HG03103 (cell line): ENCODE results near the gene SLC5A3.

Source experiments
- ATAC-seq: cut with Tn5 transposase; IDR thresholded peaks from one replicate; pipeline ENCODE4 v1.9.1; 2021; ENCODE audit warnings: low read depth; ENCODE audit not compliant: unreplicated experiment

SLC5A3 gene

DNA sequence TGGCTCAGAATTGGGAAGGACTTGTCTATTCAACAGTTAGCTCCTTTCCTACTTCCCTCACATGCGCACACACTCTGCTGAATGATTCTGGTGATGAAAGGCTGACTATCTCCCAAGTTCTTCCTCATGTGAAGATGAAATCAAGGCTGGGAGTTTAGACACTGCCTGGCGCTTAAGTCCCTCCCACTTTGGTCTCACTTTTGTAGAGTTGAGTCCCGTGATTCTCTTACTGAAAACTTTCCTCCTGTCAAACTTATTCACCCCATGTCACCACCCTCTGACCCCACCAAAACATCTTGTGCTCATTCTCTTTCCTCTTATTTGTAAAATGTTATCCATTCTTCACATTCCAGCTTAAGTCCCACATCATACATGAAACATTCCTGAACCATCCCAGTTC, 8.4 kb upstream of the SLC5A3 start:
- no peak for ATAC-seq

DNA sequence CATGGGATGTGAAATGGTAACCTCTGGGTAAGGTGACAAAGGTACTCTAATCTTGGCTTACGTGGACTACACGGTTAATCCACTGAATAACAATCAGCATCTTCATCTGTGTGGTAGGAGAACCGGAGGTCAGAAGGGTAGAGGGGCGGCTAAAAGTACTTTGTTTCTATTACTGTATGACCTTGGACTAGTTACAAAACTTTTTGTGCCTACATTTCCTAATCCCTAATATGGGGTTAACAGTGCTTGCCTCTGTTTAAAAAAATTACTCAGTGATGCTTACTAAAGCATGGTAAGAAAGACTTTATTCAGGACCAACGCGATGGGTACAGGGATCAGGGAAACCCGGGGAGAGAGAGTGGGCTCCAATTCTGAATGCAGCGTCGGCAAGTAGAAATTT, 1.7 kb upstream of the SLC5A3 start:
- no peak for ATAC-seq

DNA sequence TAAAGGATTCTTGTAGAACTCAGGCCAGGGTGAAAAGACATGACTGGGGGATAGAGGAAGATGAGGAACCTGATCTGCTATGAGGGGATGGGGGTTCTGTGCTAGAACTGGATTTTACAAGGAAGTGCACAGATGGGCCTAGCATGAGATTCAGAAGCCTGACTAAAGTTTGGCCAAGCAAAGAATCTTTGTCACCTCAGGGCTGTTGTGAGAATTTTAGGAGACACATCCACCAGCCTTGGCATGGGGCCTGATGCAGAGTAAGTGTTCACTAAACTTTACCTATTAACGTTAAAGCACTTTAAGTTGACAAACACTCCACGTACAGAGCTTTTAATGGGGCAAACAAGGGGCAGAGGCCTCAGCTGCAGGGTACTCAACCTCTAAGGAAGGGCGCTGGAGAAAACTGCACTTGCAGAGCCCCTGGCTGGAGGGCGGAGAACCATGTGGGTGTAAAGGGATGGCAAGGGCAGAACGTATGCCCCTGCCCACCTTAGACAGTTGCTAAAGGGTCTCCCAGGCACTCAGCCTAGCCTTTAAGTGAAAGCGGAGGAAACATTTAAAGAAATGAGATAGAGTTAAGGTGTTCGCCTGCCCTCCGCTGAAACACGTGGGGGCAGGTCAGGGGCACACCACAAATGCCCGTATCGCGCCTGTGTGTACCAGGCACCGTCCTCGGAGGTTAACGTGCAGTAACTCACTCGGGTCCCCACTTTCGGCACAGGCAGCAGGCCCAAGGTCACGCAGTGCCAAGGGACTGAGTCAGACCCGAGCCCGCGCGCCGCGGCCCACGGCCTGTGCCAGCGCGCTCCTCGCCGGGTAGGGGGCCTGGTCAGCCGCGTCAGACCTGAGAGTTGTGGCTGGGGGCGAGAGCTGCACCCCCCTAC, 990 bp upstream of the SLC5A3 start:
- no peak for ATAC-seq

- peak; percentile 38 for ATAC-seq
These were observed 438 bp downstream of the SLC5A3 start for GRCh38 chr21:34073749-34074282.

DNA sequence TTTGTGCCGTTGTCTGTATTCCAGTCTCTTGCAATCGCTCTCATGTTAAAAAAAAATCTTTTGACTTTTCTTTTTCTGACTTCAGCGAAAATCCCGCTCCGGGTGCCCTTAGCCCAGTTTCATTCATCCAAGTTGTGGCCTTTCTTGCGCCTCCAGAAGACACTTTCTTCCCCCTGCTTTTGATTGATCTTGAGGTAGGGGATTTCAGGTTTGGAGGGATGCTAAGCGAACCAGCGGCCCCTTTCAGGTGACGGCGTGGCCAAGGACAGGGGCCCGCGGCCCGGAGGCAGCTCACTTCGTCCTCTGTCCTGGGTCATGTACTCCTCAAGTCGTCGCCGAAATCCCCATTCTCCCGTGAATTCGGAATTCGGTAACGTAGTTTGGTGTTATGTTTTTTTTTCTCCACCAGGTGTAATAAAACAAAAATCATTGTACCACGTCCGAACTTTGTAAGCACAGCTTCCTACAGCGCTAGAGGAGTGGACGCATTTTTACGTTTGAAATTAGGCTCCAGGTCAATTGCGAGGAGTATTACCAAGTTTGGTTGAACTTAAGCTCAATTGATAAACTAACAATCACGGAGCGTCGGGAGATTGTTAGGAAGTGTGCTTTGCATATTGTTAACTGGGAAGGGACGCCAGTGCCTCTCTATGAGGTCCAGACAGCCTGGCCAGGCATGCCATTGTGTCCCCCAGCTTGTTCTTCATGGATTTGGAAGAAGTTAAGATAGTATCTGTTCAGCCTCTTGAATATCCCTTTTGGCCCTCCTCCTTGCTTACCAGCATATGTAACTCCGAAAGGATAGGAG, 1.1 kb downstream of the SLC5A3 start:
- ATAC-seq = no peak

- no peak for ATAC-seq
These were observed 1.7 kb downstream of the SLC5A3 start for GRCh38 chr21:34075091-34075425.

GRCh38 chr21:34075760-34076660, 2.6 kb downstream of the SLC5A3 start:
- no peak for ATAC-seq

GRCh38 chr21:34076835-34077234, 3.5 kb downstream of the SLC5A3 start:
- no peak for ATAC-seq

DNA sequence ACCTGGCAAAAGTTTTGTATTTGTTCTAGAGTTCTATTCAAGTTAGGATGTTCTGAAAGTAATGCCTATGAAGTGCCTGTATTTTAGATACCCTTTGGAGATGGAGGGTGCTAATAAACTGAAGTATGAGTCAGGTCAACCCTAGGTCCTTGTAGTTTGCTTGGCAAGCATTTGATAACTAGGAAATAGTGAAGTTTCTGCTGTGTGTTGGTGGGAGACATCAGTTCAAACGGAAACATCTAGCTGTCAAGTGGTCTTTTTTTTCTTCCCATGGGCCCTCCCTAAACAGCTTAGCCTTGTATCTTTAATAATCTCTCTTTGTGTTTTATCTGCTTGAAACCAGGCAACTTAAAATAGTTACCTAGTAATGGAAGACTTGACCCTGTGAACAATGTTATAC, 4.5 kb downstream of the SLC5A3 start:
- ATAC-seq = no peak

DNA sequence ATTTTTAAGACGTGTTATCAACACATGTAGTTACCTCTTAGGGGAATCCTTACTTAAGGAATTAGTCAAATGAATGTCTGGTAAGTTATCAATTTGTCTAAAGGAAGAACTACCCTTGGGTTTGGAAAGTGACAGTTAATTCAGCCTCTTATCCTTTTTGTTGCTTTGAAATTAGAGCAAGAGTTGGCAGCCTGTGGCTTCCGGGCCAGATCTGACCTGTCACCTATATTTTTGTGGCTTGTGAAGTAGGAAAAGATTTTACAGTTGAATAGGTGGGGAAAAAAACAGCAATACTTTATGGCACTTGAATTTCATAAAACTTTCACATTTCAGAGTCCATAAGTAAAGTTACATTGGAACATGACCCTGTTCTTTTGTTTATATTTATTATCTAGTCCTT, 5.5 kb downstream of the SLC5A3 start:
- ATAC-seq = no peak

- ATAC-seq = no peak
These were observed 7.3 kb downstream of the SLC5A3 start for GRCh38 chr21:34080710-34081109.

- ATAC-seq = no peak
These were observed 9.4 kb downstream of the SLC5A3 start for GRCh38 chr21:34082769-34083168.

- no peak for ATAC-seq
These were observed 10.0 kb downstream of the SLC5A3 start for GRCh38 chr21:34083357-34083756.

DNA sequence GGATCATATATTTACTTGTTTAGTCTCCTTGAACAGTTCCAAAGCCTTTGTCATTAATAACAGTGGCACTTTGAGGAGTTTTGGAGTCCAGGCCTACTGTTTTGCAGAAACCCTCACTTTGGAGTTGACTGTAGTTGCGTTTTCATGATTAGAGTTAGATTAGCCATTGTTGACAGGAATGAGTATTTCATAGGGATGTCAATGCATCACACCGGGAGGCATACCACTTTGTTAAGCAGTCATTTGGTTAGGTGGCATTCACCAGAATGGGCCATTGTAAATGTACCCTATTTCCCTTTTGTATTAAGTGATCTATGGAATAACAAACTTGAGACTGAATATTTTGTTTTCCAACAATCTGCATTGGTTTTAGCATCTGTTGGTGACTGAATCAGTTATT, 11.8 kb downstream of the SLC5A3 start:
- ATAC-seq = no peak

DNA sequence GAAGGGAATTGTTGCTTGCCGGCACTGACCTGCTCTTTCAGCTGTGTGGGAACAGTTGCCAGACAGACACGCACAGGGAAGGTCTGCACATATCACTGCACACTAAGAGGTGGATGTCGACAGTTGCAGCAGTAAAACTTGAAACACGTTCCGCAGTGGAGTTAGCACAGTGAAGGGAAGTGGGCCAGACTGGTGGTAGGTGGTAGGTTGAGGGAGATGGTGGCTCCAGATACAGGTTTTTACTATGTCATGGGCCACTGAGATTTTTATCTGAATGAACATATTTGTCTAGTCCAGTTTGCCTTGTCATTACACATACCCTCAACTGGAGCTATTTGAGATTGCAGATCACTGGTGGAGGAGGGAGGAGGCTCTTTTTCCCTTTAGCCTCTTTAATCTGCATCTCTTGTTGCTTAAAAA, 13.5 kb downstream of the SLC5A3 start:
- no peak for ATAC-seq

- ATAC-seq = no peak
These were observed 15.4 kb downstream of the SLC5A3 start for GRCh38 chr21:34088752-34089151.

DNA sequence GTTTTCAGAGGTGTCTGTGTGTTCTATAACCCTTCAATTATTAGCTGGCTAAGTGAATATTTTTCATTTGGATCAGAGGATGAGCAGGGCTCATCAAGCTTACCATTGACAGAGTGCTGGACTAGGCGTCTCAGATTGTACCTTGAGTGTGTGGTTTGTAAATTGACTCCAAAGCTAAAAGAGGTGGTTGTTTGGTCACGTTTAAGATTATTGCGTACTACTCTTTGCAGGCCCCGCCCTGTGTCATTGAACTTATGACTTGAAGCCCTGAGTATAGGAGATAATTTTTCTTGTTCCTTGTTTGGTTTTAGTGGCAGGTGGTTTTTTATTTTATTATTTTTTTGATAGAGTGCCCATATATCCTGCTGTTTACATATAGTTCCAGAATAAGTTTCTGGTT, 17.7 kb downstream of the SLC5A3 start:
- ATAC-seq = no peak

DNA sequence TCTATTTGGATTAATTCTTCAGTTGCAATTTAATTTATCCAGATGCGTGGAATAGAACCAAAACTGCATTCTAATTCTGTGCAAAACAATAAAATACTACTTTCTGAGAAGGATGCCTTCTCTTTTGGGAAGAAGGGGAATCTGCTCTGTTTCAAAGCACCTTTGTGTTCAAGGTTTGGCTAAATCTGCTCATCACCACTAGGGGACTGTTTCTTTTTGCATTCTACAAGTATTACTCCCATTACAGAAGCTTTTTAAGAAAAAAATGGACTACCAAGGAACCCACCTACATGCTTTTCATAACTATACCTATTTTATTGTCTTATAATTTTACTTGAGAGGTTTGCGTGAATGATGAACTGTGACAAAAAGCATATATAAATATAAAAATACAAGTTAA, 18.2 kb downstream of the SLC5A3 start:
- no peak for ATAC-seq

DNA sequence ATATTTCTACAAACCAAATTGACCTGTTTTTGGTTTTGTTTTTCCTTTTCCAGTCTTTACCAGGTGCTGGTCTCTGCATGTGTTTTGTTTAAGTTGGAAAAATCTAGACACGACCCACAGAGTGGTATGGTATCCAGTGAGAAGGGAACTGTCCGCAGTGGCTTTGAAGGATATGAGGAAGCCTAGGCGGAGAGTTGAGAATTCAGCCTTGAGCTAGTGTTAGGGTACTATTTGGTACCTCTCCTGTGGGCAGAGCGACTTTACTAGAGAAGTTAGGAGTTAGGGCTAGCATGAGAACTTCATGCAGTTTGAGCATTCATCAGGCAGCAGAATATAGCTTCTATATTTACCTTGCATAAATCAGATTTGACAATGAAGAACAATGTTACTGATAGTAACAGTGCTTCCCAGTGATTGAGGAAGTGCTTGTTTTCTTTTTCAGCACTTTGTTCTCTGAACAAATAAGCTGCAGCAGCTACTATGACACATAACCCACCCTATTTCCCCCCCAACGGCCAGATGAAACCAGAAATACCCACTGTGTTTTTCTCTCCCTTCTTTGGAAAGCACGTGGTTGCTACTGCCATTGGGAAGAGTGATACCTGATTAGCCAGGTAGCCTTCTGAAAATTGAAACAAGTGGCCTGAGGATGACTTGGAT, 19.0 kb downstream of the SLC5A3 start:
- ATAC-seq = no peak

DNA sequence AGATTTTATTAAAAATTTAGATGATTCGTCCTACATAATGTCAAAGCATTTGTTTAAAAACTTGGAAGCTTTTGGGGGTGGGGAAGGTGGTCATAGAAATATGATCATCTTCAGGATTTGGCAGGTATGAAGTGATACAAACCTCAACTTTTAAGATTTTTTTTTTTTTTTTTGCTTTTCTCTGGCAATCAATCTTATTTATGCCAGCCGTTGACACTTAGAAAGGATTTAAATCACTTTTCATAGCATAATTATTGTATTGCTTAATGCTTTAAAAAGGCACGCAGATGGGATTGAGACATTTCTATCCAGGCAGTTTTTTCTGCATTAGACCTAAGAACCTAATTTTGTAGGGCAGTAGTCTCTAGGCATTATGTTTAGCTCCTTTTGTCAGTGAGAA, 19.7 kb downstream of the SLC5A3 start:
- ATAC-seq = no peak
